Skeletal muscle satellite cell (primary cell): ENCODE data around the gene MIDN.

Source experiments
- H3K27me3 ChIP-seq: 2 replicates; pipeline ENCODE4 v1.7.0; 2013; ENCODE audit warnings: low read length; ENCODE audit not compliant: control insufficient read depth, insufficient read depth
- H3K36me3 ChIP-seq: 2 replicates; pipeline ENCODE4 v1.7.0; 2013; ENCODE audit warnings: mild to moderate bottlenecking, control low read depth, low read length; ENCODE audit not compliant: insufficient read depth
- H3K4me1 ChIP-seq: 2 replicates; pipeline ENCODE4 v1.7.0; 2013; ENCODE audit warnings: low read length; ENCODE audit not compliant: control insufficient read depth, insufficient read depth
- H3K4me2 ChIP-seq: 2 replicates; pipeline ENCODE4 v1.7.0; 2013; ENCODE audit warnings: mild to moderate bottlenecking, low read length
- H3K4me3 ChIP-seq: 2 replicates; pipeline ENCODE4 v1.7.0; 2013; ENCODE audit warnings: low read length
- H3K9ac ChIP-seq: 2 replicates; pipeline ENCODE4 v1.7.0; 2013; ENCODE audit warnings: mild to moderate bottlenecking, low read depth, low read length, moderate library complexity
- H3K9me3 ChIP-seq: replicated peaks from 2 replicates; pipeline ENCODE4 v1.7.0; 2013; ENCODE audit warnings: mild to moderate bottlenecking, control low read depth, low read length

MIDN gene

GRCh38 chr19:1292419-1293151 is 44.2 kb downstream of the MIDN start:
- Histone ChIP-seq H3K9me3 (no peaks in the 10 kb centered on the region), H3K9ac (no peak overlapping the region)

GRCh38 chr19:1293782-1294604 is 45.6 kb downstream of the MIDN start:
- no peak overlapping the region for H3K4me3 ChIP-seq
- no peaks in the 10 kb centered on the region for H3K4me1 ChIP-seq
- peaks cover 46% of the 10 kb centered on the region for H3K27me3 ChIP-seq
- H3K4me2 ChIP-seq, result no peak overlapping the region
- H3K9ac ChIP-seq, result no peak overlapping the region
- H3K9me3 ChIP-seq, result no peaks in the 10 kb centered on the region
- H3K36me3 ChIP-seq, result no peaks in the 10 kb centered on the region

More at GRCh38 chr19:1292419-1293151, 44.2 kb downstream of the MIDN start:
- Histone ChIP-seq H3K27me3 (peaks cover 56% of the 10 kb centered on the region), H3K4me1 (no peaks in the 10 kb centered on the region), H3K4me3 (no peak overlapping the region), H3K36me3 (no peaks in the 10 kb centered on the region), H3K4me2 (no peak overlapping the region)

- no peak overlapping the region for H3K4me3 ChIP-seq
- H3K4me2 ChIP-seq, result no peak overlapping the region
- peaks cover 41% of the 10 kb centered on the region for H3K27me3 ChIP-seq
Observed at GRCh38 chr19:1294688-1295087, 46.3 kb downstream of the MIDN start.

GRCh38 chr19:1295169-1296012 is 47.0 kb downstream of the MIDN start:
- Histone ChIP-seq H3K27me3 (peaks cover 41% of the 10 kb centered on the region), H3K4me1 (no peaks in the 10 kb centered on the region), H3K4me2 (no peak overlapping the region), H3K4me3 (no peak overlapping the region), H3K9ac (no peak overlapping the region), H3K36me3 (no peaks in the 10 kb centered on the region), H3K9me3 (no peaks in the 10 kb centered on the region)

More at GRCh38 chr19:1294688-1295087, 46.3 kb downstream of the MIDN start:
- H3K9ac ChIP-seq, result no peak overlapping the region
- H3K36me3 ChIP-seq, result no peaks in the 10 kb centered on the region
- H3K4me1 ChIP-seq, result no peaks in the 10 kb centered on the region
- H3K9me3 ChIP-seq, result no peaks in the 10 kb centered on the region

- no peaks in the 10 kb centered on the region for H3K9me3 ChIP-seq
- H3K4me3 ChIP-seq, result no peak overlapping the region
- H3K9ac ChIP-seq, result no peak overlapping the region
- H3K4me2 ChIP-seq, result no peak overlapping the region
- no peaks in the 10 kb centered on the region for H3K36me3 ChIP-seq
- peaks cover 39% of the 10 kb centered on the region for H3K27me3 ChIP-seq
- H3K4me1 ChIP-seq, result no peaks in the 10 kb centered on the region
Observed at GRCh38 chr19:1296078-1296477, 47.7 kb downstream of the MIDN start.

- Histone ChIP-seq H3K4me2 (no peak overlapping the region), H3K9ac (no peak overlapping the region), H3K27me3 (peaks cover 34% of the 10 kb centered on the region)
Observed at GRCh38 chr19:1296575-1297271, 48.3 kb downstream of the MIDN start.

GRCh38 chr19:1298235-1298634 is 49.9 kb downstream of the MIDN start:
- Histone ChIP-seq H3K4me1 (no peaks in the 10 kb centered on the region), H3K4me3 (no peak overlapping the region), H3K36me3 (no peaks in the 10 kb centered on the region), H3K4me2 (no peak overlapping the region), H3K9me3 (no peaks in the 10 kb centered on the region), H3K9ac (no peak overlapping the region), H3K27me3 (peaks cover 30% of the 10 kb centered on the region)

More at GRCh38 chr19:1296575-1297271, 48.3 kb downstream of the MIDN start:
- no peaks in the 10 kb centered on the region for H3K36me3 ChIP-seq
- H3K4me3 ChIP-seq, result no peak overlapping the region
- H3K9me3 ChIP-seq, result no peaks in the 10 kb centered on the region
- H3K4me1 ChIP-seq, result no peaks in the 10 kb centered on the region

GRCh38 chr19:1299801-1300200 is 51.4 kb downstream of the MIDN start:
- Histone ChIP-seq H3K4me2 (no peak overlapping the region), H3K4me1 (no peaks in the 10 kb centered on the region), H3K36me3 (no peaks in the 10 kb centered on the region), H3K27me3 (peaks cover 18% of the 10 kb centered on the region), H3K4me3 (no peak overlapping the region), H3K9me3 (no peaks in the 10 kb centered on the region), H3K9ac (no peak overlapping the region)

- H3K36me3 ChIP-seq, result no peaks in the 10 kb centered on the region
- no peak overlapping the region for H3K4me3 ChIP-seq
- H3K4me1 ChIP-seq, result no peaks in the 10 kb centered on the region
- no peak overlapping the region for H3K4me2 ChIP-seq
- H3K27me3 ChIP-seq, result peaks cover 13% of the 10 kb centered on the region
- no peaks in the 10 kb centered on the region for H3K9me3 ChIP-seq
- H3K9ac ChIP-seq, result no peak overlapping the region
Observed at GRCh38 chr19:1300744-1301490, 52.5 kb downstream of the MIDN start.

GRCh38 chr19:1302533-1303239 is 54.3 kb downstream of the MIDN start:
- no peaks in the 10 kb centered on the region for H3K4me1 ChIP-seq
- no peak overlapping the region for H3K4me2 ChIP-seq
- no peaks in the 10 kb centered on the region for H3K9me3 ChIP-seq
- no peaks in the 10 kb centered on the region for H3K36me3 ChIP-seq
- no peak overlapping the region for H3K9ac ChIP-seq
- peaks cover 13% of the 10 kb centered on the region for H3K27me3 ChIP-seq
- no peak overlapping the region for H3K4me3 ChIP-seq
